Head of caudate nucleus (tissue), 42 donors: ENCODE measurements around the gene PFN3.
"Not testable (repeated sequence)": the region's sequence is repeated elsewhere in the genome, so short reads cannot be mapped to it uniquely, and the experiment has no call there.

ENCODE experiments used
- DNase-seq, 42 donors: peaks; one replicate each; pipeline versions ENCODE4 v3.0.0 to v3.0.0-alpha.2; 2020 to 2021; ENCODE audit warnings: mixed read lengths in 7 of 42
- intact Hi-C: fragments of 100-400 bp; cut with DNase I; formaldehyde crosslinking; loops from one replicate; pipeline ENCODE4 v1.15.0; 2022

PFN3 gene

DNA sequence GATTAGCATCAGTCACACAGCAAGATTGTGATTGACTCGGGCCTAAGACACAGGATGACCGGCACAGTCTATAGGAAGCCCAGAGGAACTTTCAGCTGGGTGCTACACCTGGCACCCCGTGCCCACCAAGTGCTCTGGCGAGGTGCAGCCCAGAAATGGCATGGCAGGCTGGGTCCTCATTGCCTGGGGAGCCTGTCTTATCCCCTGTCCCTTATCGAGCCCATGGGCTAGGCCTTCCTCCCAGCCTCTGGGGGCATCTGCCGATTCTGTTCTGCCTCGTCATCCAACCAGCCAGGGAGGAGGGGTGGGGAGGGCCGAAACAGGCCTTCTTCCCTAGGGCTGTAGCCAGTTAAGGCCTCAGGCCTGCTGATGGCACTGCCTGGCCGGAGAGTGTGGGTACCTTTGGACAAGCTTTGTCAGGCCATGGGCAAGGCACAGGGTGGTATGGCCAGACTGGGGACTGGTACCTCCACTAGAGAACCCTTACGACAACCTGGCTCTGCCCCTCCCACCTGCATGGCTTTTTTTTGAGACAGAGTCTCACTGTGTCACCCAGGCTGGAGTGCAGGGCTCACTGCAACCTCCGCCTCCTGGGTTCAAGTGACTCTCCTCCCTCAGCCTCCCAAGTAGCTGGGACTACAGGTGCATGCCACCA is 27.6 kb upstream of the PFN3 start:
- DNase-seq = no peak
- intact Hi-C loops = loop anchor here (2.0 to 5.0 kb wide), 2 partner anchors 25 to 89 kb away; partner anchors contain the start of gene DDX41

DNA sequence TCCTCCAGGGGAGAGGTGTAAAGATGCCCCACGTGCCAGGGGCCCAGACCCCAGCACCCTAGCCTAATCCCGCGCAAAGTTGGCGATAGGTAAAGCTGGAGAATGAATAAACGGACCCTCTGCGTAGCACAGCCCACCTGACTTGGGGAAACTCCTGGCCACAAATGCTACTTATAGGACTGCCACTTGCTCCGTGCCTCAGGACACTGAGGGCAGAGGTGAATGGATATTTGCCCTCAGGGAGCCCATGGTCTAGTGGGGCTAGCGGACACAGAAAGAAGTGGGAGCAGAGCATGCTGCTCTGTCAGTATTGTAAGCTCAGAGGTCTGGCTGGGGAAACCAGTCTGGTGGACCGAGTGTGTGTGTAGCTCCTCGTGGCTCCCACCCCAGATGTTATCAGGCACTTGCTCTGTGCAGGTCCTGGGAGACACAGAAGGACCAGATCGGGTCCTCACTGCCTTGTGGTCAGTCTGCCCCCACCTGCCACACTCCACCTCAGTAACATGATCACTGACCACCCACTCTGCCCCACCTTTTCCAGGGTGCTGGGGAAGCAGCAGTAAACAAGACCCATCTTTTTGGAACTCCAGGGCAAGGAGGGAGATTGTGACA is 26.9 kb upstream of the PFN3 start:
- DNase-seq = no peak
- intact Hi-C loops = loop anchor here (2.0 to 5.0 kb wide), 2 partner anchors 25 to 90 kb away; partner anchors contain the start of gene DDX41

DNA sequence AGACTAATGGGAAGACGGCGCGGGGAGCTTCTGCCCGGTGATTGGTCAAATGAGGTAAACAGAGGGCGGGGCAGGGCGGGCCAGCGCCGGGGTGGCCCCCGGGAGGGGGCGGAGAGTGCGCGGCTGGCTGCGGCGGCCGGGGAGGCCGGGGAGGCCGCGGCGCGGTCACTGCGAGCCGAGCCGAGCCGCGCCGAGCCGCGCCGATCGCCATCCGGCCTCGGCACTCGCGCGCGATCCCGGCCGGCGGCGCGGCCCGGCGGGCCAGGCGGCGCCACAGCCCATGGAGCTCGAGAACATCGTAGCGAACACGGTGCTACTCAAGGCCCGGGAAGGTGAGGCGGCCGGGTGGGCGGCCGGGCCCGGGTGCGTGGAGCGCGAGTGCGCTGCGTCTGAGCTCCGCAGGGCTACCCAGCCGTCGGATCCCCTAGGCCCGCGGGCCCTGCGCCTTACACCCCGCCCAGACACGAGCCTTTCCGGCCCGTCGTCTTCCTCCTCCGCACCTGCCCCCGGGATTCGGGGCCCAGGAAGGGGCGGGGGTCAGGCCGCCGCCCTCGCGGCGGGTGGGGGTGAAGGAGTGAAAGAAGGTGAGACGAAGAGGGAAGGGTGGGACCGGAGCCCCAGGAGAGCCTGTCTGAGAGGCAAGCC is 26.2 kb upstream of the PFN3 start, which contains the start of gene GRK6:
Gene GRK6, plus strand, starts transcription at position 111 of the 645 bp plus-strand sequence. Its CDS starts 170 bp downstream, at position 281.
- peak in 12 of 42 donors; percentile 19 to 54 (median 40) for DNase-seq
- intact Hi-C loops = loop anchor here (2.0 to 5.0 kb wide), 2 partner anchors 26 to 91 kb away; partner anchors contain the start of gene DDX41

DNA sequence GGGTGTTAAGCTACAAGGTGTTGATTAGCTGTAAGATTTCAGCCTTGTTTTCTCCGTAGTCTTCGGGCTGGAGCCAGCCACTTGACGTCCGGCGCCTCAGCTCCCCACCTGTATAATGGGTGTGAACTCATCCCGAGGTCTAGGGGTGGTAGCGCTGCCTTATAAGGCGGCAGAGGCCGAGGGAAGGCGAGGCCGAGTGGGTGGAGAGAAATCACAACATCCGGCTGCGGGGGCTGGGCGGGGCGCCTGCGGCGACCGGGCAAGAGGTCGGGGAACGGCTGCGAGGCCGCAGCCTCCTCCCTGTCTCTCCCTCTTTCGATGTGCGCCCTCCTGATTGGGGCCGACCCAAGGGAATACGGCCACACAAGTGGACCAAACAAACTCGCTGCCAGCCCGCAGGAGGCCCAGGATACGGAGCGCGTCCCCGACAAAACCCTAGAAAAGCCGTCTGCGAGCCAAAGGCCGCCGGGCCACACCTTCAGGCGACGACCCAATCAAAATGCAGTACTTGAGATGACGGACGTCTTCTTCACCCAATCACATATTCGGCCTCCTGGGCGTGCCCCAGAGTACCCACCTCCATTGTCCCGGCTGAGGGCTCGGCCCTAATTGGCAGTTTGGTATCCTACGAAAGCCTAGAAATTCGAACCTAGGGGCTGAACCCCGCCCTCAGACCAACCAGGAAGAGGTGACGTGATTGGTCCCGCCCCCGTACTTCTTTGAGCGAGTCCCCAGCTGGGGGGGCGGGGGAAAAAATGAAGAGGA is 25.5 kb upstream of the PFN3 start:
- intact Hi-C loops = loop anchor here (2.0 to 5.0 kb wide), 2 partner anchors 27 to 91 kb away; partner anchors contain the start of gene DDX41
- DNase-seq = peak; percentile 98 to 100 (median 100)

DNA sequence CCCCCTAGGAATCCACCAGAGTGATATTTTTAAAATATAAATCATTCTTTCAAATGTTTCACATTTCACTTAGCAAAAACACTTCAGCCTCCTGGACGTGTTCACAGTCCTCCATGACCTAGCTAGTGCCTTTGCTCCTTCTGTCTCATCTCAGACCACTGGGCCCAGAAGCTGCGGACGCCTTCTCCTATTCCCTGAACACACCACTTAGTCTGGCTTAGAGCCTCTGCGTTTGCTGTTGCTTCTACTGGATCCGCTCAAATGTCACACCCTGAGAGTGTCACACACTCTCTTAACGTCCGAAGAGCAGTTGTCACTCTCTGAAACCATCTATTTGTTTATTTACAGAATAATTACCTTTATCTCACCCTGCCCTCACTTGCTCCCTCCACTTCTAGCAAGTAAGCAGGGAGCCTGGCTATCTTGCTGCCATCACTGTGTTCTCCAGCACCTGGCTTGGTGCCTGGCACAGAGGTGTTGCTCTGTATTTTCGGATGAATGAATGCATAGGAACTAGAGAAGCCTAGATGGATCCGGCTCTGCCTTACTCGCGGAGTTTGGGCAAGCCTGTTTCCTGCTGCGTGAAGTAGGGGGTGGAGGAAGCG is 24.8 kb upstream of the PFN3 start:
- no peak for DNase-seq
- intact Hi-C loops = loop anchor here (5.0 kb wide), 1 partner anchor 92 kb away; the partner anchor contains the start of gene DDX41

DNA sequence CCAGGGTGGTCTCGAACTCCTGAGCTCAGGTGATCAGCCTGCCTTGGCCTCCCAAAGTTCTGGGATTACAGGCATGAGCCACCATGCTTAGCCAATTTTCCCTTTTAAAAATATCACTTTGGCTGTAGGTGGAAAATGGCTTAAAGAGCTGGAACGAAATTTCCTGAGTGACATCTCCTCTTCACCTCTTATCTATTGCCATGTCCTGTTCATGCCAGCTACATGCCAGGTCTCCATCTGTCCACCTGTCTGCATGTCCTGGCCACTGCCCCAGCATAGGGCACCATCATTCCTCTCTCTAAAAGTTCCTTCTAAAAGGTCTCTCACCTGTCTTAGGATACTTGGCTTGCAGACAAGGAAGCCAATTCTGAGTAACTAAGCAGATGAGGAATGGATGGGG is 23.2 kb upstream of the PFN3 start:
- intact Hi-C loops = no loop called here
- no peak for DNase-seq

DNA sequence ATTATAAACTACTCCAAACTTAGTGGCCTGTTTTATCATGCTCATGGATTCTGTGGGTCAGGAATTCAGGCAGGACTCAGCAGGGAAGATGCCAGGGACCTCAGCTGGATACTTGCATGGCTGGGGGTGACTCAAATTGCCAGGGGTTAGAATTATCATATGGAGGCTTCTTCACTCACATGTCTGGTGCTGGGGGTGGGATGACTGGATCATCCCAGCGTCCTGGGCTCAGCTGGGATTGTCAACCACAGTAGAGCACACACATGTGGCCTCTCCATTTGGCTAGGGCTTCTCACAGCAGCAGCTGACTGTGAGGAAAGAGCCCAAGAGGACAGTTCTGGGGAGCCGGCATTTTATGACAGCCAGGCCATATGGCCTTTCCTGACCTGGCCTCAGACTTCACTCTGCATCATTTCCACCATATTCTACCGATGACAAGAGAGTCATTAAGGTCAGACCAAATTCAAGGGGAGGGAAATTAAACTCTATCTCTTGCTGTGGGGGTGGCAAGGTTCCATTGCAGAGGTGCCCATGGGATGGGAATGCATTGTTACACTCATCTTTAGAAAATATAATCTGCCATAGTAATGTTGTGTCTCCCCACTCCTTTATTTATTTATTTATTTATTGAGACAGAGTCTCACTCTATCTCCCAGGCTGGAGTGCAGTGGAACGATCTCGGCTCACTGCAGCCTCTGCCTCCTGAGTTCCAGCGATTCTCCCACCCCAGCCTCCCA is 20.8 kb upstream of the PFN3 start:
- no peak for DNase-seq
- intact Hi-C loops = no loop called here

DNA sequence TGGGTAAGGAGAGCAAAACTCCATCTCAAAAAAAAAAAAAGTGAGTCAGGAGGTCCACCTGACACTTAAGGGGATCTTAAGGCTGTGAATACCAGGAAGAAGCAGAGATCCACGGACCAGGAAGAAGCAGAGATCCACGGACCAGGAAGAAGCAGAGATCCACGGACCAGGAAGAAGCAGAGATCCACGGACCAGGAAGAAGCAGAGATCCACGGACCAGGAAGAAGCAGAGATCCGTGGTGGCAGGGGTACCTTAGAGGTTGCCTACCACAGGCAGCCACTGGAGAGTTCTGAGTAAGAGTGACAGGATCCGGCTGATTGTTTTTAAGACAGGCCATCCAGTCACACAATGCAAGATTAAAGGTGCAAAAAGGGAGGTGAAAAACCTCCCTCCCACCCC is 20.0 kb upstream of the PFN3 start:
- DNase-seq, intact Hi-C loops: not testable (repeated sequence)

DNA sequence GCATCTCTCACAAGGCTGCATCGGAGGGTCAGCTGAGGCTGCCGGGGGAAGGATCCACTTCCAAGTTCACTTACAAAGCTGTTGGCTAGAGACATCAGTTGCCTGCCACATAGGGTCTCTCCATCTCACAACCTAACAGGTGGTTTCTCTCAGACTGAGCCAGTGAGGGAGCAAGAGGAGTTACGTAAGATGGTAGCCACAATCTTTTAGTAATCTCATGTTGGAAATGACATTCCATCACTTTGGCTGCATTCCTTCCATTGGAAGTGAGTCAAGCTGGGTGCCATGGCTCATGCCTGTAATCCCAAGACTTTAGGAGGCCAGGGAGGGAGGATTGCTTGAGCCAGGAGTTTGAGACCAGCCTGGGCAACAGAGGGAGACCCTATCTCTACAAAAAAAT is 18.6 kb upstream of the PFN3 start:
- intact Hi-C loops = no loop called here
- DNase-seq = no peak

DNA sequence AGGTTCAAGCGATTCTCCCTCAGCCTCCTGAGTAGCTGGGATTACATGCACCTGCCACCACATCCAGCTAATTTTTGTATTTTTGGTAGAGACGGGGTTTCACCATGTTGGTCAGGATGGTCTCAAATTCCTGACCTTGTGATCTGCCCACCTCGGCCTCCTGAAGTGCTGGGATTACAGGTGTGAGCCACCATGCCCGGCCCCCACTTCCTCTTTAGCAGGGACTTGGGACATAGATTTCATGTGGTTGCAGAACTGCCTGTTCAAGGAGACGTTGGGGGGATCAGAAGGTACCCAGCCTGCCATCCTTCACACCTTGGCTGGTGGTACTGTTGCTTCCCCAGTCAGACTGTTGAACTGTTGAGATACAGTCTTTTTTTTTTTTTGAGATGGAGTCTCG is 16.6 kb upstream of the PFN3 start:
- DNase-seq, intact Hi-C loops: not testable (repeated sequence)

DNA sequence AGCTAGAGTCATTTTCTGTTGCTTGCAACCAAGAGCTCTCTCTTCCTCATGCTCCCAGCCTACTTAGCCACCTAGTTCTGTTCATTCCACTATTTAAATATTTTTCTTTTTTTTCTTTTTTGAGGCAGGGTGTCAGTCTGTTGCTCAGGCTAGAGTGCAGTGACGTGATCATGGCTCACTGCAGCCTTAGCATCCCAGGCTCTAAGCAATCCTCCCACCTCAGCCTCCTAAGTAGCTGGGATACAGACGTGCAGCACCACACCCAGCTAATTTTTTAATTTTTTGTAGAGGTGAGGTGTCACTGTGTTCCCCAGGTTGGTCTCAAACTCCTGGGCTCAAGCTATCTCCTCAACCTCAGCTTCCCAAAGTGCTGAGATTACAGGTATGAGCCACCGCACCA is 14.0 kb upstream of the PFN3 start:
- intact Hi-C loops = no loop called here
- peak in 4 of 42 donors; percentile 33 to 57 (median 47) for DNase-seq

DNA sequence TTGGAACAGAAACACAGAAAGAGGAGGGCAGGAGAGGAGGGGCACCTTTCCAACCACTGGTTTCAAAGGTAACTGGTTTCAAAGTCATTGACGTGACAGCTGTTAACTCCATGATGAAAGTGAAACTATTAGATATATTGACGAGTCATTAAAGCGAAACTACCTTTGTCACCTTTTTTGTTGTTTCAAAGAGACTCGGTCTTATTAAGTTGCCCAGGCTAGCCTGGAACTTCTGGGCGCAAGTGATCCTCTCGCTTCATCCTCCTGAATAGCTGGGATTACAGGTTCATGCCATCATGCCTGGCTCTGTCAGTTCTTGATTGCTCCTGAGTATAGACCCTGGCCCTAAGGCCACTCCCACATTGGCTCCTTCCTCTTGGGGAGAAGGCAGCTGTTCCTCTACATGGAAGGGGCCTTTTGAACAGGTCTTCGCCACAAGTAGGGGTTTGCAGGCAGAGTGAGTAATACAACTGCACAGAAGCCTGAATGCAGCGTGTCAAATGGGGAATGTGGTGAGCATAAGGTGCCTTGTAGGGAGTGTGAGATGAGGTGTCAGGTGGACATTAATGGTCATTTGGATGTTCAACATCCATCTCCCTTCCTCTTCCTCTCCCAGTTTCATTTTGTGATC is 12.3 kb upstream of the PFN3 start:
- DNase-seq = no peak
- intact Hi-C loops = no loop called here

DNA sequence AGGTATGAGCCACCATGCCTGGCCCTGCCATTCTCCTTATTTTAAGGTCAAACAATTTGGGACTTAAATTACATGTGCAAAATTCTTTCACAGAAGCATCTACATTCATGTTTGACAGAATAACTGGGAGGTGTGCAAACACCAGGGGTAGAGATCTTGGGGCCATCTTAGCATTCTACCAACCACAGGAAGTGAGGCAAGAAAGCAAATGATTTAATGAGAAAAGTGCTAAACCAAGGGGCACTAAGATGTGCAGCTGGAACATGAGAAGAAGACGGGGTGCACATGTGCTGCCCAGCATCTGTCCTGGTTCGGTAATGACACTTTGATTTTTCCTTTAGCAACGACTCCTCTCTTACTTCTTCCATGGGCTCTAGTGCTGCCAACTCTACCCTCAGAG is 10.1 kb upstream of the PFN3 start:
- intact Hi-C loops = no loop called here
- DNase-seq = no peak

DNA sequence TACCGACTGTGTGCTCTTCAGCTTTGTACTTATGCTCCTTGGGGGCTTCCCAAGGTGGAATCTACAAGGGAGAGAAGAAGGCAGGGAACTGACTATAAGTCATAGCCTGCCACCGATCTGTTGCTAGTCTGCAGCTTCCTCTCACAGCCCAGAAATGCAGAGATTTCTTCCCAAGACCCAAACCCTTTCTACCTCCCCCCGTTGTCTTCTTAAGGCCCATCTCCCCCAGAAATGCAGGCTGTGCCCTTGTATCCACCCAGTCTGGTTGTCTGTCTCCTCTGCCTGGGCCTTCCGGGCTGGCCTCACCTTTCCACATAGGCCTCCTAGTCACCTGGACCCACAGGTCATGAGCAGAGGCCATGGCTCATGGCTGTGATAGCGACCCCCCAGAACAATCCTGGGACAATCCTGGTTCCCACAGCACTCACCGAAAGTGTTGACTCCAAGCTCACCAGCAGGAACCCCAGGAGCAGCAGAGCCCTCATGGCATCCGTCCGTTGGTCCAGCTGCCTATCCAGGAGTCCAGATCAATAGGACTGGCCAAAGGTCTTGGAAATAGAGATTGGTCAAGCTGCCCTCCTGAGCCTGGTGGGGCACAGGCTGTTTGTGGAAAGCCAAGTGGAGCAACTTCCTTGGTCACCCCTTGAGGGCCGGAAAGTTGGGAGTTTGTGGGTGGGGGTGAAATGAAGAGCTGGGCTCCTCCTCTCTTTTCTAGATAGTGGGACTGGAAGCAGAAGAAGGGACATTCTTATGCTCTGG is 8.8 kb upstream of the PFN3 start, which contains the start of gene F12:
Gene F12, minus strand, starts transcription at position 522 of the 759 bp plus-strand sequence. Its CDS starts 37 bp downstream, at position 485.
- intact Hi-C loops = loop anchor here (5.0 kb wide), 1 partner anchor 43 kb away; no protein-coding TSS in a partner anchor
- no peak for DNase-seq

DNA sequence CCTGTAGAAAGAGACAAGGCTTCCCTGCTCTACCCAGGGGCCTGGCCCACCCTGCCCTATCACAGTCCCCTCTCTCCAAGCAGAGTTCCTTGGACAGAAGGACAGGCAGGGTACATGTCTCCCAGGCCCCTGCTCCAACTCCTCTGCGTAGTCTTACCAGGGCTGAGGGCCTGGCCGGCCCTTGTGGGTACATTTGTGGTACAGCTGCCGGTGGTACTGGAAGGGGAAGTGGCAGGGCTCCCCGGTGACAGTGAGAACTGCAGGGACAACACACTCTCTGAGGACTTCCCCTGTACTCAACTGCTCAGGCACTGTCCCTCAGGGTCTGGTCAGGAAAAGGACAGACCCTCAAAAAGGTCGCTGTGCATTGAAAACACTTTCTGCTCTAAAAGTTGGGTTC is 5.3 kb upstream of the PFN3 start:
- intact Hi-C loops = loop anchor here (5.0 kb wide), 1 partner anchor 46 kb away; no protein-coding TSS in a partner anchor

DNA sequence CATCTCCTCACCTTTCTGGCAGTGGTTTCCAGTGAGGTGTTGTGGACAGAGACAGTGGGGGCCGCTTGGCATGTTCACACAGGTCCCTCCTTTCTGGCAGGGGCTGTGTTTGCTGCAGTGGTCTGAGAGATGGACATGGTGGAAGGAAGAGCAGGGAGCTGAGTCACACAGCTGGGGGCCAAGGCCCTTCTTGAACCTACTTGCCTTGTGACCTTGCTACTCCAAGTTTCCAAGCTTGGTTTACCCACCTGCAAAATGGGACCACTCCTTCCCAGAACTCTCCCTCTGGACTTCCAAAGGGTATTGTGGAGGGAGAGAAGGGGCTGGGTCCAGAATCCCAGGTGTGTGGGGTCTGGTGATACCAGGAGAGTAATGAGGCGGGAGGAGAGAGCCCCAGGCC is 4.9 kb upstream of the PFN3 start:
- no peak for DNase-seq
- intact Hi-C loops = loop anchor here (5.0 kb wide), 1 partner anchor 47 kb away; no protein-coding TSS in a partner anchor

More for the DNA sequence above, 5.3 kb upstream of the PFN3 start:
- peak in 5 of 42 donors; percentile 12 to 43 (median 39) for DNase-seq
